ENCODE measurements around the gene MYO10. TPM values are rescaled to one million over a fixed set of nuclear protein-coding genes. Genes with fewer than 3 reads are reported as not detected.

Gene MYO10
- total and polyA plus RNA-seq, 2 of the 8 experiments (the other 6 are each of a cell fraction or from before 2014, with no cell fraction given): 21.5 to 107 TPM

DNA sequence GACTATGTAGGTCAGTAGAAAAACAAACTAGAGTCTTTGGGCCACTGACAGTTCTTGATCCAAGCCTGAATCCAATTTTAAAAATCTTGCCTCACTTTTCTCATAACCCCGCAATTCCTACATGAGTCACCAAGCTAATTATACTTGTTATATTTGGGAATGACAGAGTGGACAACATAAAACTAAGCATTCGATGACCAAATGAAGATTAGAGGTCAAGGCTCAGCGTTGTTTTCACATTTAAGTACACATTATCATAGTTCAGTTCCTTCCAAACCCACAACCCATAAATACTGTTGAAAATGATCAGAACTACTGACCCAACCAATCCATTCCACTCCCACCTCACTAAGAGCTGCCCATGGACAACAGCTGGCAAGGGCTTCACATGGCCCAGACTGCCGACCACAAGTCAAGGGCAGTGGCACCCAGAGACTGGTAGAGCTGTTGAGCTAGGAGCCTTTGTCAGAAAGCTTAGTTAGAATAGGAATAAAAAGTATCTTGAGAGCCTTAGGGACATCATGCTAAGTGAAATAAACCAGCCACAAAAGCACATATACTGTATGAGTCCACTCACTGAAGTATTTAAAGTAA, 64.2 kb downstream of the MYO10 start (continued):
- TF ChIP-seq, protein P1, sequence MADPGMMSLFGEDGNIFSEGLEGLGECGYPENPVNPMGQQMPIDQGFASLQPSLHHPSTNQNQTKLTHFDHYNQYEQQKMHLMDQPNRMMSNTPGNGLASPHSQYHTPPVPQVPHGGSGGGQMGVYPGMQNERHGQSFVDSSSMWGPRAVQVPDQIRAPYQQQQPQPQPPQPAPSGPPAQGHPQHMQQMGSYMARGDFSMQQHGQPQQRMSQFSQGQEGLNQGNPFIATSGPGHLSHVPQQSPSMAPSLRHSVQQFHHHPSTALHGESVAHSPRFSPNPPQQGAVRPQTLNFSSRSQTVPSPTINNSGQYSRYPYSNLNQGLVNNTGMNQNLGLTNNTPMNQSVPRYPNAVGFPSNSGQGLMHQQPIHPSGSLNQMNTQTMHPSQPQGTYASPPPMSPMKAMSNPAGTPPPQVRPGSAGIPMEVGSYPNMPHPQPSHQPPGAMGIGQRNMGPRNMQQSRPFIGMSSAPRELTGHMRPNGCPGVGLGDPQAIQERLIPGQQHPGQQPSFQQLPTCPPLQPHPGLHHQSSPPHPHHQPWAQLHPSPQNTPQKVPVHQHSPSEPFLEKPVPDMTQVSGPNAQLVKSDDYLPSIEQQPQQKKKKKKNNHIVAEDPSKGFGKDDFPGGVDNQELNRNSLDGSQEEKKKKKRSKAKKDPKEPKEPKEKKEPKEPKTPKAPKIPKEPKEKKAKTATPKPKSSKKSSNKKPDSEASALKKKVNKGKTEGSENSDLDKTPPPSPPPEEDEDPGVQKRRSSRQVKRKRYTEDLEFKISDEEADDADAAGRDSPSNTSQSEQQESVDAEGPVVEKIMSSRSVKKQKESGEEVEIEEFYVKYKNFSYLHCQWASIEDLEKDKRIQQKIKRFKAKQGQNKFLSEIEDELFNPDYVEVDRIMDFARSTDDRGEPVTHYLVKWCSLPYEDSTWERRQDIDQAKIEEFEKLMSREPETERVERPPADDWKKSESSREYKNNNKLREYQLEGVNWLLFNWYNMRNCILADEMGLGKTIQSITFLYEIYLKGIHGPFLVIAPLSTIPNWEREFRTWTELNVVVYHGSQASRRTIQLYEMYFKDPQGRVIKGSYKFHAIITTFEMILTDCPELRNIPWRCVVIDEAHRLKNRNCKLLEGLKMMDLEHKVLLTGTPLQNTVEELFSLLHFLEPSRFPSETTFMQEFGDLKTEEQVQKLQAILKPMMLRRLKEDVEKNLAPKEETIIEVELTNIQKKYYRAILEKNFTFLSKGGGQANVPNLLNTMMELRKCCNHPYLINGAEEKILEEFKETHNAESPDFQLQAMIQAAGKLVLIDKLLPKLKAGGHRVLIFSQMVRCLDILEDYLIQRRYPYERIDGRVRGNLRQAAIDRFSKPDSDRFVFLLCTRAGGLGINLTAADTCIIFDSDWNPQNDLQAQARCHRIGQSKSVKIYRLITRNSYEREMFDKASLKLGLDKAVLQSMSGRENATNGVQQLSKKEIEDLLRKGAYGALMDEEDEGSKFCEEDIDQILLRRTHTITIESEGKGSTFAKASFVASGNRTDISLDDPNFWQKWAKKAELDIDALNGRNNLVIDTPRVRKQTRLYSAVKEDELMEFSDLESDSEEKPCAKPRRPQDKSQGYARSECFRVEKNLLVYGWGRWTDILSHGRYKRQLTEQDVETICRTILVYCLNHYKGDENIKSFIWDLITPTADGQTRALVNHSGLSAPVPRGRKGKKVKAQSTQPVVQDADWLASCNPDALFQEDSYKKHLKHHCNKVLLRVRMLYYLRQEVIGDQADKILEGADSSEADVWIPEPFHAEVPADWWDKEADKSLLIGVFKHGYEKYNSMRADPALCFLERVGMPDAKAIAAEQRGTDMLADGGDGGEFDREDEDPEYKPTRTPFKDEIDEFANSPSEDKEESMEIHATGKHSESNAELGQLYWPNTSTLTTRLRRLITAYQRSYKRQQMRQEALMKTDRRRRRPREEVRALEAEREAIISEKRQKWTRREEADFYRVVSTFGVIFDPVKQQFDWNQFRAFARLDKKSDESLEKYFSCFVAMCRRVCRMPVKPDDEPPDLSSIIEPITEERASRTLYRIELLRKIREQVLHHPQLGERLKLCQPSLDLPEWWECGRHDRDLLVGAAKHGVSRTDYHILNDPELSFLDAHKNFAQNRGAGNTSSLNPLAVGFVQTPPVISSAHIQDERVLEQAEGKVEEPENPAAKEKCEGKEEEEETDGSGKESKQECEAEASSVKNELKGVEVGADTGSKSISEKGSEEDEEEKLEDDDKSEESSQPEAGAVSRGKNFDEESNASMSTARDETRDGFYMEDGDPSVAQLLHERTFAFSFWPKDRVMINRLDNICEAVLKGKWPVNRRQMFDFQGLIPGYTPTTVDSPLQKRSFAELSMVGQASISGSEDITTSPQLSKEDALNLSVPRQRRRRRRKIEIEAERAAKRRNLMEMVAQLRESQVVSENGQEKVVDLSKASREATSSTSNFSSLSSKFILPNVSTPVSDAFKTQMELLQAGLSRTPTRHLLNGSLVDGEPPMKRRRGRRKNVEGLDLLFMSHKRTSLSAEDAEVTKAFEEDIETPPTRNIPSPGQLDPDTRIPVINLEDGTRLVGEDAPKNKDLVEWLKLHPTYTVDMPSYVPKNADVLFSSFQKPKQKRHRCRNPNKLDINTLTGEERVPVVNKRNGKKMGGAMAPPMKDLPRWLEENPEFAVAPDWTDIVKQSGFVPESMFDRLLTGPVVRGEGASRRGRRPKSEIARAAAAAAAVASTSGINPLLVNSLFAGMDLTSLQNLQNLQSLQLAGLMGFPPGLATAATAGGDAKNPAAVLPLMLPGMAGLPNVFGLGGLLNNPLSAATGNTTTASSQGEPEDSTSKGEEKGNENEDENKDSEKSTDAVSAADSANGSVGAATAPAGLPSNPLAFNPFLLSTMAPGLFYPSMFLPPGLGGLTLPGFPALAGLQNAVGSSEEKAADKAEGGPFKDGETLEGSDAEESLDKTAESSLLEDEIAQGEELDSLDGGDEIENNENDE (IDR thresholded peaks at IDR 0.05; ENCODE audit: insufficient replicate concordance, low read length): no peak
- TF ChIP-seq, protein P2, sequence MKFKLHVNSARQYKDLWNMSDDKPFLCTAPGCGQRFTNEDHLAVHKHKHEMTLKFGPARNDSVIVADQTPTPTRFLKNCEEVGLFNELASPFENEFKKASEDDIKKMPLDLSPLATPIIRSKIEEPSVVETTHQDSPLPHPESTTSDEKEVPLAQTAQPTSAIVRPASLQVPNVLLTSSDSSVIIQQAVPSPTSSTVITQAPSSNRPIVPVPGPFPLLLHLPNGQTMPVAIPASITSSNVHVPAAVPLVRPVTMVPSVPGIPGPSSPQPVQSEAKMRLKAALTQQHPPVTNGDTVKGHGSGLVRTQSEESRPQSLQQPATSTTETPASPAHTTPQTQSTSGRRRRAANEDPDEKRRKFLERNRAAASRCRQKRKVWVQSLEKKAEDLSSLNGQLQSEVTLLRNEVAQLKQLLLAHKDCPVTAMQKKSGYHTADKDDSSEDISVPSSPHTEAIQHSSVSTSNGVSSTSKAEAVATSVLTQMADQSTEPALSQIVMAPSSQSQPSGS (IDR thresholded peaks at IDR 0.05; ENCODE audit: low read length): no peak
- TF ChIP-seq, protein P3, sequence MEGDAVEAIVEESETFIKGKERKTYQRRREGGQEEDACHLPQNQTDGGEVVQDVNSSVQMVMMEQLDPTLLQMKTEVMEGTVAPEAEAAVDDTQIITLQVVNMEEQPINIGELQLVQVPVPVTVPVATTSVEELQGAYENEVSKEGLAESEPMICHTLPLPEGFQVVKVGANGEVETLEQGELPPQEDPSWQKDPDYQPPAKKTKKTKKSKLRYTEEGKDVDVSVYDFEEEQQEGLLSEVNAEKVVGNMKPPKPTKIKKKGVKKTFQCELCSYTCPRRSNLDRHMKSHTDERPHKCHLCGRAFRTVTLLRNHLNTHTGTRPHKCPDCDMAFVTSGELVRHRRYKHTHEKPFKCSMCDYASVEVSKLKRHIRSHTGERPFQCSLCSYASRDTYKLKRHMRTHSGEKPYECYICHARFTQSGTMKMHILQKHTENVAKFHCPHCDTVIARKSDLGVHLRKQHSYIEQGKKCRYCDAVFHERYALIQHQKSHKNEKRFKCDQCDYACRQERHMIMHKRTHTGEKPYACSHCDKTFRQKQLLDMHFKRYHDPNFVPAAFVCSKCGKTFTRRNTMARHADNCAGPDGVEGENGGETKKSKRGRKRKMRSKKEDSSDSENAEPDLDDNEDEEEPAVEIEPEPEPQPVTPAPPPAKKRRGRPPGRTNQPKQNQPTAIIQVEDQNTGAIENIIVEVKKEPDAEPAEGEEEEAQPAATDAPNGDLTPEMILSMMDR (IDR thresholded peaks at IDR 0.05; ENCODE audit: control extremely low read depth in 1 of 3, insufficient read depth in 1 of 3, low read depth in 1 of 3, low read length in 3 of 3): no peak
- TF ChIP-seq CREB1 (IDR thresholded peaks at IDR 0.05) (no peak), ZNF274 (IDR thresholded peaks at IDR 0.05; ENCODE audit: borderline replicate concordance, extremely low read depth, low read length) (no peak)
- TF ChIP-seq, protein P4, sequence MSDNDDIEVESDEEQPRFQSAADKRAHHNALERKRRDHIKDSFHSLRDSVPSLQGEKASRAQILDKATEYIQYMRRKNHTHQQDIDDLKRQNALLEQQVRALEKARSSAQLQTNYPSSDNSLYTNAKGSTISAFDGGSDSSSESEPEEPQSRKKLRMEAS (IDR thresholded peaks at IDR 0.05): no peak
